ENCODE measurements around the gene CDH4. TPM values are rescaled to one million over a fixed set of nuclear protein-coding genes. Genes with fewer than 3 reads are reported as not detected.
"Not testable (repeated sequence)": the region's sequence is repeated elsewhere in the genome, so short reads cannot be mapped to it uniquely, and the experiment has no call there.

Gene CDH4
- total and polyA plus RNA-seq, 2 donors, result 0.04 to 0.42 TPM

- no peak for DNase-seq (ENCODE audit: extremely low spot score)
- 64% methylated on average over 6 of the region's 6 CpGs for whole genome bisulfite sequencing
- no peak overlapping the region for H3K4me3 ChIP-seq (ENCODE audit: low read depth, low read length)
These were observed 167.4 kb downstream of the CDH4 start for GRCh38 chr20:61419501-61419900.

GRCh38 chr20:61420056-61420455 is 168.0 kb downstream of the CDH4 start:
- WGBS, result 81% methylated on average over 6 of the region's 6 CpGs
- DNase-seq (ENCODE audit: extremely low spot score), result no peak

More at GRCh38 chr20:61419501-61419900, 167.4 kb downstream of the CDH4 start:
- Histone ChIP-seq H3K4me1 (ENCODE audit: insufficient read depth) (no peaks in the 10 kb centered on the region), H3K27ac (ENCODE audit: low read depth) (no peak overlapping the region), H3K36me3 (ENCODE audit: insufficient read depth) (no peaks in the 10 kb centered on the region)

GRCh38 chr20:61420781-61421180 is 168.7 kb downstream of the CDH4 start:
- H3K4me3 ChIP-seq (ENCODE audit: low read depth, low read length), result no peak overlapping the region
- no peaks in the 10 kb centered on the region for H3K36me3 ChIP-seq (ENCODE audit: insufficient read depth)
- DNase-seq (ENCODE audit: extremely low spot score), result no peak
- no peak overlapping the region for H3K27ac ChIP-seq (ENCODE audit: low read depth)
- H3K4me1 ChIP-seq (ENCODE audit: insufficient read depth), result no peaks in the 10 kb centered on the region
- 88% methylated on average over 7 of the region's 7 CpGs for WGBS

More at GRCh38 chr20:61420056-61420455, 168.0 kb downstream of the CDH4 start:
- Histone ChIP-seq H3K36me3 (ENCODE audit: insufficient read depth) (no peaks in the 10 kb centered on the region), H3K4me3 (ENCODE audit: low read depth, low read length) (no peak overlapping the region), H3K27ac (ENCODE audit: low read depth) (no peak overlapping the region), H3K4me1 (ENCODE audit: insufficient read depth) (no peaks in the 10 kb centered on the region)

- Histone ChIP-seq H3K4me1 (ENCODE audit: insufficient read depth) (no peaks in the 10 kb centered on the region), H3K36me3 (ENCODE audit: insufficient read depth) (no peaks in the 10 kb centered on the region), H3K27ac (ENCODE audit: low read depth) (no peak overlapping the region), H3K4me3 (ENCODE audit: low read depth, low read length) (no peak overlapping the region)
- DNase-seq (ENCODE audit: extremely low spot score), result no peak
- WGBS, result 50% methylated on average over 13 of the region's 13 CpGs
These were observed 170.8 kb downstream of the CDH4 start for GRCh38 chr20:61422636-61423425.

GRCh38 chr20:61424011-61424627 is 172.1 kb downstream of the CDH4 start:
- H3K4me3 ChIP-seq (ENCODE audit: low read depth, low read length), result no peak overlapping the region

GRCh38 chr20:61424628-61425420 is 172.8 kb downstream of the CDH4 start:
- H3K4me3 ChIP-seq (ENCODE audit: low read depth, low read length), result no peak overlapping the region
- WGBS, result 90% methylated on average over 25 of the region's 25 CpGs
- no peaks in the 10 kb centered on the region for H3K36me3 ChIP-seq (ENCODE audit: insufficient read depth)
- no peak overlapping the region for H3K27ac ChIP-seq (ENCODE audit: low read depth)
- DNase-seq (ENCODE audit: extremely low spot score), result no peak
- no peaks in the 10 kb centered on the region for H3K4me1 ChIP-seq (ENCODE audit: insufficient read depth)

More at GRCh38 chr20:61424011-61424627, 172.1 kb downstream of the CDH4 start:
- no peak for DNase-seq (ENCODE audit: extremely low spot score)
- 87% methylated on average over 4 of the region's 4 CpGs for WGBS
- no peaks in the 10 kb centered on the region for H3K36me3 ChIP-seq (ENCODE audit: insufficient read depth)
- H3K27ac ChIP-seq (ENCODE audit: low read depth), result no peak overlapping the region
- no peaks in the 10 kb centered on the region for H3K4me1 ChIP-seq (ENCODE audit: insufficient read depth)

GRCh38 chr20:61425541-61425991 is 173.5 kb downstream of the CDH4 start:
- not testable (repeated sequence) for H3K36me3 ChIP-seq (ENCODE audit: insufficient read depth); H3K4me3 ChIP-seq (ENCODE audit: low read depth, low read length); H3K27ac ChIP-seq (ENCODE audit: low read depth); H3K4me1 ChIP-seq (ENCODE audit: insufficient read depth); DNase-seq (ENCODE audit: extremely low spot score)
- WGBS, result 88% methylated on average over 18 of the region's 18 CpGs

GRCh38 chr20:61426352-61426751 is 174.3 kb downstream of the CDH4 start:
- no peak overlapping the region for H3K27ac ChIP-seq (ENCODE audit: low read depth)
- H3K36me3 ChIP-seq (ENCODE audit: insufficient read depth), result no peaks in the 10 kb centered on the region
- DNase-seq (ENCODE audit: extremely low spot score), result no peak
- WGBS, result 86% methylated on average over 8 of the region's 8 CpGs
- H3K4me3 ChIP-seq (ENCODE audit: low read depth, low read length), result no peak overlapping the region
- H3K4me1 ChIP-seq (ENCODE audit: insufficient read depth), result no peaks in the 10 kb centered on the region

- DNase-seq (ENCODE audit: extremely low spot score), result no peak
- Histone ChIP-seq H3K36me3 (ENCODE audit: insufficient read depth) (no peaks in the 10 kb centered on the region), H3K4me3 (ENCODE audit: low read depth, low read length) (no peak overlapping the region), H3K4me1 (ENCODE audit: insufficient read depth) (no peaks in the 10 kb centered on the region), H3K27ac (ENCODE audit: low read depth) (no peak overlapping the region)
- WGBS, result 89% methylated on average over 4 of the region's 4 CpGs
These were observed 177.6 kb downstream of the CDH4 start for GRCh38 chr20:61429458-61430227.

- DNase-seq (ENCODE audit: extremely low spot score), result no peak
- Histone ChIP-seq H3K27ac (ENCODE audit: low read depth) (no peak overlapping the region), H3K4me1 (ENCODE audit: insufficient read depth) (no peaks in the 10 kb centered on the region), H3K4me3 (ENCODE audit: low read depth, low read length) (no peak overlapping the region), H3K36me3 (ENCODE audit: insufficient read depth) (no peaks in the 10 kb centered on the region)
- 26% methylated on average over 11 of the region's 11 CpGs for WGBS
These were observed 178.2 kb downstream of the CDH4 start for GRCh38 chr20:61430228-61430624.

- DNase-seq (ENCODE audit: extremely low spot score), result no peak
- Histone ChIP-seq H3K36me3 (ENCODE audit: insufficient read depth) (no peaks in the 10 kb centered on the region), H3K4me3 (ENCODE audit: low read depth, low read length) (no peak overlapping the region), H3K27ac (ENCODE audit: low read depth) (no peak overlapping the region), H3K4me1 (ENCODE audit: insufficient read depth) (no peaks in the 10 kb centered on the region)
- WGBS, result 34% methylated on average over 10 of the region's 10 CpGs
These were observed 181.1 kb downstream of the CDH4 start for GRCh38 chr20:61433176-61433575.

GRCh38 chr20:61433816-61434215 is 181.8 kb downstream of the CDH4 start:
- no peaks in the 10 kb centered on the region for H3K4me1 ChIP-seq (ENCODE audit: insufficient read depth)
- no peak for DNase-seq (ENCODE audit: extremely low spot score)
- 58% methylated on average over 9 of the region's 9 CpGs for WGBS

GRCh38 chr20:61434341-61434781 is 182.3 kb downstream of the CDH4 start:
- no peaks in the 10 kb centered on the region for H3K4me1 ChIP-seq (ENCODE audit: insufficient read depth)
- DNase-seq (ENCODE audit: extremely low spot score), result no peak
- H3K4me3 ChIP-seq (ENCODE audit: low read depth, low read length), result no peak overlapping the region
- WGBS, result 16% methylated on average over 18 of the region's 18 CpGs
- H3K27ac ChIP-seq (ENCODE audit: low read depth), result no peak overlapping the region
- no peaks in the 10 kb centered on the region for H3K36me3 ChIP-seq (ENCODE audit: insufficient read depth)

More at GRCh38 chr20:61433816-61434215, 181.8 kb downstream of the CDH4 start:
- H3K27ac ChIP-seq (ENCODE audit: low read depth), result no peak overlapping the region
- H3K4me3 ChIP-seq (ENCODE audit: low read depth, low read length), result no peak overlapping the region
- no peaks in the 10 kb centered on the region for H3K36me3 ChIP-seq (ENCODE audit: insufficient read depth)

All from urinary bladder (tissue), 4 donors.